Kidney epithelial cell (primary cell): ENCODE results near the gene SLC4A2. TPM values are rescaled to one million over a fixed set of nuclear protein-coding genes. Genes with fewer than 3 reads are reported as not detected.

Experiments used
- DNase-seq: peaks from one replicate; pipeline ENCODE4 v3.0.0-alpha.2; 2010; ENCODE audit warnings: low read depth
- H3K27me3 ChIP-seq: 2 replicates; pipeline ENCODE4 v1.6.0; 2011; ENCODE audit warnings: low read length; ENCODE audit not compliant: control insufficient read depth, insufficient read depth
- H3K36me3 ChIP-seq: 2 replicates; pipeline ENCODE4 v1.5.1; 2011; ENCODE audit warnings: low read length; ENCODE audit not compliant: control insufficient read depth, insufficient read depth
- H3K4me3 ChIP-seq: 2 replicates; pipeline ENCODE4 v1.5.1; 2011; ENCODE audit warnings: low read depth, mild to moderate bottlenecking, control low read depth, low read length
- CTCF ChIP-seq: IDR thresholded peaks from 2 replicates; pipeline ENCODE4 v1.5.1; 2011; ENCODE audit warnings: mild to moderate bottlenecking, moderate library complexity, low read length, control low read depth, inconsistent platforms; ENCODE audit not compliant: insufficient read depth, poor library complexity, severe bottlenecking
- total RNA-seq: library from RNA; depleted of rRNA; stranded (reverse); fragments of >200 nt; gene quantifications from 2 replicates; pipeline ENCODE4 v1.2.3, GENCODE V29; 2015

SLC4A2 gene
- total RNA-seq, 1 donor from 2014 or later: 166 TPM

DNA sequence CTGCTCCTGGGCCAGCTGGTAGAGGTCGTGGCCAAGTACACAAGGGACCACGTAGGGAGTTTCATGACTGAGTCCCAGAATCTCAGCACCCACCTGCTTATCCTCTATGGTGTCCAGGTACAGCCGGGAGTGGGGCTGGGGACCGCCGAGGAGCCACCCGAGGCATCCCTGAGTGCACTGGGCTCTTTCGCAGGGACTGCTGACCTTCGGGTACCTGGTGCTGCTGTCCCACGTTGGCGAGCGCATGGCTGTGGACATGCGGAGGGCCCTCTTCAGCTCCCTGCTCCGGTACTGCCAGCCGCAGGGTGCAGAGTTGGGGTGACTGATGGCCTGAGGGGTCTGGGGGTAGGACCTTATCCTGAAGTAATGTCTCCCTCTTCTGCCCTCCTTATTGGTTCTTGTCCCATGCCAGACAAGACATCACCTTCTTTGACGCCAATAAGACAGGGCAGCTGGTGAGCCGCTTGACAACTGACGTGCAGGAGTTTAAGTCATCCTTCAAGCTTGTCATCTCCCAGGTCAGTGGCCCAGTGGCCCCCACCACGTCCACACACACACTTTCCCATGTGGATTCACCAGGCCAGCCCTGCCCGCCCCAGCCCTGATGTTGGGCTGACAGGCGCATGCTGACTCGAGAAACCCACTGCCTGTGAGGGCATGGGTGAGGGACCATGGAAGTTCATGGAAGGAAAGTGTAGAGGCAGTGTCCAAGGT is 24.9 kb upstream of the SLC4A2 start:
- no peaks in the 10 kb centered on the region for H3K36me3 ChIP-seq
- no peak for TF ChIP-seq CTCF
- no peaks in the 10 kb centered on the region for H3K27me3 ChIP-seq
- H3K4me3 ChIP-seq: no peak overlapping the region
- no peak for DNase-seq

DNA sequence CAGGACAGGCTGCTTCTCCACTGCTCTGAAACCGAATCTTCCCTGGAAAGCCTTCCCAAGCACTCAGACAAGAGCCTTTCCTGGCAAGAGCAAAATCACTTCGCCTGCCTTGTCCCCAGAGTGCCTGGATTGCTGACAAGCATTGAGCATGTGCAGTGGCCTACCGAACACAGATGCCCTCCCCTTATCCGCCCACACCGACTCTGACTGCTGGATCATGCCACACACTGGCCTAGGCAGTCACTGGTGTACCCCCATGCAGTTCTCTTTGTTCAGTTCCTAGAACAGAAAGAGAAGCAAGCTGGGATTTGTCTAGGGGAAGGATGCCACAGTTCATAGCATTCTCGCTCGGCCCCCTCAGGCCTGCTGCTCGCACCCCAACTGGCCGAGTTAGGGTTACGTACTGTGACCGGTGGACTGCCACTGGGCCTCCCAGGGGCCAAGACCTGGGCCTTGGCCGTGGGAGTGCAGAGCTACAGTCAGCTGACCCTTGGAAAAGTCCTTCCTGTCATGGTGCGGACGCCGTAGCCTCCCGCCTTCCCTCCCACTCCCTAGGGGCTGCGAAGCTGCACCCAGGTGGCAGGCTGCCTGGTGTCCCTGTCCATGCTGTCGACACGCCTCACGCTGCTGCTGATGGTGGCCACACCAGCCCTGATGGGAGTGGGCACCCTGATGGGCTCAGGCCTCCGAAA is 24.2 kb upstream of the SLC4A2 start:
- DNase-seq: no peak
- Histone ChIP-seq H3K4me3 (no peak overlapping the region), H3K27me3 (no peaks in the 10 kb centered on the region), H3K36me3 (no peaks in the 10 kb centered on the region)
- TF ChIP-seq CTCF: no peak

DNA sequence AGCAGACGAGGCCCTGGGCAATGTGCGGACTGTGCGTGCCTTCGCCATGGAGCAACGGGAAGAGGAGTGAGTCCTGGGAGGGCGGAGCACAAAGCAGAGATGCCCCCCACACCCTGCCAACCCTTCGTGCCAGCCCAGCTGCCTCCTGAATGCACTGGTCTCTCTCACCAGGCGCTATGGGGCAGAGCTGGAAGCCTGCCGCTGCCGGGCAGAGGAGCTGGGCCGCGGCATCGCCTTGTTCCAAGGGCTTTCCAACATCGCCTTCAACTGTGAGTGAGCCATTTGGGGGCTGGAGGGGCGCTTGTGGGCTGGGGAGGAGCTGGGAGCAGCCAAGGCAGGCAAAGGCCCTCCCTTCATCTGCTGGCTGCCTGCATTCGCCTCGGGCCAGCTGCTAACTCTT is 23.5 kb upstream of the SLC4A2 start:
- TF ChIP-seq CTCF: no peak
- H3K27me3 ChIP-seq: no peaks in the 10 kb centered on the region
- DNase-seq: no peak
- no peaks in the 10 kb centered on the region for H3K36me3 ChIP-seq
- no peak overlapping the region for H3K4me3 ChIP-seq

DNA sequence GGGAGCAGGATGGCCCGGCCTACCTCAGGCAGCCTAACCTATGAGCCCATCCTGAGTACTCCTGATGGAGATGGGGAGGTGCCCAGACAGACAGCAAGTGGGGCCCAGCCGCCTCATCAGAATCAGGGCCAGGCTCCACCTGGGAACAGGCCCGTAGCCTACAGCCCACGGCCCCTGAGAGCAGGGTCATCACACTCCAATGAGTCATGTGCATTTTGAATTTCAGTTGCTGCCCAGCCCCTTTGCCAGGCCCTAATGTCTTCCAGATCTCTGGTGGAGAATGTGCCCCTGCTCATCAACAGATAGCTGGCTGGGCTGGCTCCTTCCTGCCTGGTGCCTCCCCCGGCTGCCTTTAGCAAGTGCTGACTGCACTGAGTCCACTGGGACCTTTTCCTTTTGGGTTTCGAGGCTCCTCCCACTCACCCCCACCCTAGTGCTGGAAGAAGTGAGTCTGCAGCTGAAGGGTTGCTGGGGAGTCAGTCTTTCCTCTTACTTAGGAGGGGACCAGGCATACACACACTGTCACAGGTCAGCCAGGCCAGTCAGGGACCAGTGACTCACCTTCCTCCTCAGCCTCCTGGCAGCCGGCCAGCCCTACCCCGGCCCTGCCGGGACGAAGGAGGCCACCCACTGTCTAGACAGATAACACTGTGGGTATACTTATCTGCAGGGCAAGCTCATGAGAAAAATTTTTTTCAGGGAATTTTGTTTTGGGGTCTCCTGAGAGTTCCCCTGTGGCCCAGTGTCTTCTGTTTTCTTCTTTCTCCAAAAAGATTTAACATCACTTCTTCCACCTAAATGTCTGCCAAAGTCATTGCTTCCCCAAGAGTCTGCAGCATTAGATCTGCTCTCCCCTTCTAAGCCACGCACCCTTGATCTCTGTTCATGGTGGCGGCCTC is 20.2 kb upstream of the SLC4A2 start:
- no peak for TF ChIP-seq CTCF
- peak; percentile 87 for DNase-seq
- H3K27me3 ChIP-seq: no peaks in the 10 kb centered on the region
- H3K4me3 ChIP-seq: no peak overlapping the region
- H3K36me3 ChIP-seq: no peaks in the 10 kb centered on the region

GRCh38 chr7:151039850-151040548 is 19.4 kb upstream of the SLC4A2 start:
- H3K4me3 ChIP-seq: no peak overlapping the region
- no peaks in the 10 kb centered on the region for H3K36me3 ChIP-seq
- no peak for DNase-seq
- TF ChIP-seq CTCF: no peak
- no peaks in the 10 kb centered on the region for H3K27me3 ChIP-seq
